Esophagus squamous epithelium (tissue), 5 donors: ENCODE measurements around the gene DKKL1. TPM values are rescaled to one million over a fixed set of nuclear protein-coding genes. Genes with fewer than 3 reads are reported as not detected.
"Not testable (repeated sequence)": the region's sequence is repeated elsewhere in the genome, so short reads cannot be mapped to it uniquely, and the experiment has no call there.

Experiments used
- DNase-seq: peaks from one replicate; lab custom pipeline; 2025; lab: John Stamatoyannopoulos, UW
- H3K27ac ChIP-seq, 4 donors: fragments of 200-600 bp; sonication (generic); one replicate each; pipeline ENCODE4 v1.5.1; 2016 to 2019; ENCODE audit warnings: mild to moderate bottlenecking in 1 of 4
- H3K27me3 ChIP-seq, 4 donors: fragments of 200-600 bp; sonication (generic); 1 replicate in 3 of 4; 2 replicates in 1 of 4; pipeline versions ENCODE4 v1.5.1 to v1.6.0; 2017 to 2021; ENCODE audit warnings: antibody characterized with exemption in 1 of 4
- H3K36me3 ChIP-seq, 3 donors: fragments of 200-600 bp; sonication (generic); one replicate each; pipeline ENCODE4 v1.5.1; 2016 to 2019
- H3K4me1 ChIP-seq, 3 donors: fragments of 200-600 bp; sonication (generic); one replicate each; pipeline ENCODE4 v1.5.1; 2017 to 2019
- H3K4me3 ChIP-seq, 4 donors: fragments of 200-600 bp; sonication (generic); 1 replicate in 3 of 4; 2 replicates in 1 of 4; pipeline ENCODE4 v1.5.1; 2016 to 2019; ENCODE audit warnings: mild to moderate bottlenecking in 2 of 4, moderate library complexity in 1 of 4
- H3K9me3 ChIP-seq, 3 donors: fragments of 200-600 bp; sonication (generic); one replicate each; pipeline ENCODE4 v1.5.1; 2016 to 2019
- POLR2A ChIP-seq, 4 donors: fragments of 450-650 bp; IDR thresholded peaks; one replicate each; pipeline ENCODE4 v1.6.1; 2017; ENCODE audit warnings: antibody characterized with exemption in 4 of 4, mild to moderate bottlenecking in 4 of 4, moderate library complexity in 3 of 4
- WGBS, 2 donors: methylation state at CpG; one replicate each; pipeline ENCODE4 v1.1.5; 2018; 5-methylcytosine and 5-hydroxymethylcytosine counted together
- intact Hi-C: fragments of 100-400 bp; cut with DNase I; formaldehyde crosslinking; loops from one replicate; pipeline ENCODE4 v1.15.0; 2022
- total RNA-seq, 4 donors: library from RNA; depleted of rRNA; stranded (reverse); fragments of >200 nt; gene quantifications; one replicate each; pipeline ENCODE4 v1.1.0, GENCODE V29; 2016
- TF ChIP-seq, protein P1 (sequence below), 6 experiments: fragments of 450-650 bp in 4 of 6; fragments of 200-600 bp in 2 of 6; sonication (generic) in 2 of 6; IDR thresholded peaks; one replicate each; pipeline ENCODE4 v1.5.1; 2016 to 2019; ENCODE audit warnings: antibody characterized with exemption in 6 of 6, mild to moderate bottlenecking in 4 of 6, moderate library complexity in 4 of 6
- donor health status: DM: yes; HTN: yes; CAD: no.

Gene DKKL1
- total RNA-seq, 4 donors from 2014 or later = not detected

DNA sequence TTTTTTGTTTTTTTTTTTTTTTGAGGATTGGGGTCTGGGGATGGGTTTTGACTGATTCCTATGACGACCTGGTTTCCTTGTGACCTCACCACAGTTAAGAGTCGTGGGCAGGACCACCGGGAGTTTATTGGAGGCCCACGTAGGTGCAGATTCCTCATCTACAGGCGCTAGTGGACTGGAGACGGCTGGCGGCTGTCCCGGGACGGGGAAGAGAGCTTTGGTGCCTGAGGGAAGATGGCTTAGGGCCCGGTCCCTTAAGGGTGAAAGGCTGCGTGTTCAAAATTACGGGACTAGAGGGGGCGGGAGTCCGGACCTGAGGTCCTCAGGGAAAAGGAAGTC is 779 bp upstream of the DKKL1 start:
- peaks cover 0 to 18% (median 0%) of the 10 kb centered on the region in 3 donors for H3K36me3 ChIP-seq
- H3K27ac ChIP-seq = peak overlapping the region; percentile 72 to 94 (median 92)
- TF ChIP-seq, protein P1, sequence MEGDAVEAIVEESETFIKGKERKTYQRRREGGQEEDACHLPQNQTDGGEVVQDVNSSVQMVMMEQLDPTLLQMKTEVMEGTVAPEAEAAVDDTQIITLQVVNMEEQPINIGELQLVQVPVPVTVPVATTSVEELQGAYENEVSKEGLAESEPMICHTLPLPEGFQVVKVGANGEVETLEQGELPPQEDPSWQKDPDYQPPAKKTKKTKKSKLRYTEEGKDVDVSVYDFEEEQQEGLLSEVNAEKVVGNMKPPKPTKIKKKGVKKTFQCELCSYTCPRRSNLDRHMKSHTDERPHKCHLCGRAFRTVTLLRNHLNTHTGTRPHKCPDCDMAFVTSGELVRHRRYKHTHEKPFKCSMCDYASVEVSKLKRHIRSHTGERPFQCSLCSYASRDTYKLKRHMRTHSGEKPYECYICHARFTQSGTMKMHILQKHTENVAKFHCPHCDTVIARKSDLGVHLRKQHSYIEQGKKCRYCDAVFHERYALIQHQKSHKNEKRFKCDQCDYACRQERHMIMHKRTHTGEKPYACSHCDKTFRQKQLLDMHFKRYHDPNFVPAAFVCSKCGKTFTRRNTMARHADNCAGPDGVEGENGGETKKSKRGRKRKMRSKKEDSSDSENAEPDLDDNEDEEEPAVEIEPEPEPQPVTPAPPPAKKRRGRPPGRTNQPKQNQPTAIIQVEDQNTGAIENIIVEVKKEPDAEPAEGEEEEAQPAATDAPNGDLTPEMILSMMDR (IDR thresholded peaks at IDR 0.05) = no peak
- TF ChIP-seq POLR2A (IDR thresholded peaks at IDR 0.05) = no peak
- no peak for DNase-seq
- intact Hi-C loops = no loop called here
- WGBS, 2 donors = 0% methylated on average over 6 of the region's 14 CpGs
- H3K27me3 ChIP-seq = peaks cover 0 to 26% (median 0%) of the 10 kb centered on the region in 4 donors
- H3K4me1 ChIP-seq = peaks cover 10 to 44% (median 15%) of the 10 kb centered on the region in 3 donors
- H3K9me3 ChIP-seq = peaks cover 0 to 1% (median 0%) of the 10 kb centered on the region in 3 donors
- H3K4me3 ChIP-seq = peak overlapping the region; percentile 37 to 81 (median 70)

GRCh38 chr19:49364083-49364737 is 533 bp downstream of the DKKL1 start:
- intact Hi-C loops = no loop called here
- Histone ChIP-seq H3K9me3 (peaks cover 0 to 14% (median 8%) of the 10 kb centered on the region in 3 donors), H3K27me3 (peaks cover 0 to 26% (median 0%) of the 10 kb centered on the region in 4 donors), H3K4me3 (peak overlapping the region in 3 of 4 donors; percentile 69 to 81 (median 70)), H3K4me1 (peaks cover 10 to 44% (median 15%) of the 10 kb centered on the region in 3 donors), H3K36me3 (peaks cover 0 to 4% (median 0%) of the 10 kb centered on the region in 3 donors), H3K27ac (peak overlapping the region; percentile 72 to 94 (median 92))
- no peak for DNase-seq
- 77 to 79% methylated on average over 17 to 21 of the region's 27 CpGs for WGBS, 2 donors
- TF ChIP-seq, protein P1 (IDR thresholded peaks at IDR 0.05) = no peak
- TF ChIP-seq POLR2A (IDR thresholded peaks at IDR 0.05) = no peak

DNA sequence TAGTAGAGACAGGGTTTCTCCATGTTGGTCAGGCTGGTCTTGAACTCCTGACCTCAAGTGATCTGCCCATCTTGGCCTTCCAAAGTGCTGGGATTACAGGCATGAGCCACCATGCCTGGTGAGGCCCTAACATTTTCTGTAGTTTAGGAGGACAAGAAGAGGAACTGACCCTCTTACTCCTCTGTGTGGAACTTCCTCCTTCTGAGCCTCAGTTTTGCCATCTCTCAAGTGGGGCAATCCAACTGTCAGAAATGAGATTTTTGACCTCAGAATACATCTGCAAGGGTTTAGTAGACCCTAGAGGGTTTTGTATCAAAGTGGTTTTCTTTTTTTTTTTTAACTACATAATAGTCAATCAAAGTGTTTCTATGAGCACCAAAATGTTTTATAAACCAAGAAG is 2.4 kb downstream of the DKKL1 start:
- Histone ChIP-seq H3K27me3 (peaks cover 0 to 25% (median 0%) of the 10 kb centered on the region in 4 donors), H3K4me1 (peaks cover 10 to 30% (median 15%) of the 10 kb centered on the region in 3 donors), H3K36me3 (no peaks in the 10 kb centered on the region), H3K27ac (no peak overlapping the region), H3K9me3 (peaks cover 0 to 33% (median 17%) of the 10 kb centered on the region in 3 donors), H3K4me3 (no peak overlapping the region)
- TF ChIP-seq, protein P1 (IDR thresholded peaks at IDR 0.05) = no peak
- no peak for TF ChIP-seq POLR2A (IDR thresholded peaks at IDR 0.05)
- intact Hi-C loops = no loop called here
- DNase-seq = no peak

- Histone ChIP-seq H3K4me3 (no peak overlapping the region), H3K36me3 (no peaks in the 10 kb centered on the region), H3K9me3 (peaks cover 0 to 33% (median 17%) of the 10 kb centered on the region in 3 donors), H3K4me1 (peaks cover 0 to 3% (median 2%) of the 10 kb centered on the region in 3 donors), H3K27me3 (peaks cover 0 to under 1% (median 0%) of the 10 kb centered on the region in 4 donors), H3K27ac (no peak overlapping the region)
- TF ChIP-seq, protein P1 (IDR thresholded peaks at IDR 0.05) = no peak
- no peak for TF ChIP-seq POLR2A (IDR thresholded peaks at IDR 0.05)
- 72 to 77% methylated on average over 5 of the region's 5 CpGs for WGBS, 2 donors
- intact Hi-C loops = no loop called here
- no peak for DNase-seq
These were observed 5.2 kb downstream of the DKKL1 start for GRCh38 chr19:49368711-49369358.

GRCh38 chr19:49371184-49371583 is 7.5 kb downstream of the DKKL1 start:
- TF ChIP-seq POLR2A (IDR thresholded peaks at IDR 0.05) = no peak
- TF ChIP-seq, protein P1 (IDR thresholded peaks at IDR 0.05) = no peak
- intact Hi-C loops = no loop called here

DNA sequence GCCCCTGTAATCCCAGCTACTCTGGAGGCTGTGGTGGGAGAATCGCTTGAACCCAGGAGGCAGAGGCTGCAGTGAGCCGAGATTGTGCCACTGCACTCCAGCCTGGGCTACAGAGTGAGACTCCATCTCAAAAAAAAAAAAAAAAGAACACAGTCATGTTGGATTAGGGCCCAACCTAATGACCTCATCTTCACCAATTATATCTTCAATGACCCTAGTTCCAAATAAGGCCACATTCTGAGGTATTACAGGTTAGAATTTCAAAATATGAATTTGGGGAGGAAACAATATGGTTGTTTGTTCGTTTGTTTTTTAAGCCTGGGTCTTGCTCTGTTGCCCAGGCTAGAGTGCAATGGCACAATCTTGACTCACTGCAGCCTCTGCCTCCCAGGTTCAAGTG is 9.5 kb downstream of the DKKL1 start:
- H3K27ac ChIP-seq, H3K4me1 ChIP-seq, intact Hi-C loops, H3K4me3 ChIP-seq, DNase-seq, H3K27me3 ChIP-seq, H3K36me3 ChIP-seq: not testable (repeated sequence)
- H3K9me3 ChIP-seq = peaks cover 0 to 29% (median 17%) of the 10 kb centered on the region in 3 donors
- 78 to 83% methylated on average over 2 to 3 of the region's 3 CpGs for WGBS, 2 donors

More at GRCh38 chr19:49371184-49371583, 7.5 kb downstream of the DKKL1 start:
- no peak overlapping the region for H3K4me3 ChIP-seq
- no peaks in the 10 kb centered on the region for H3K4me1 ChIP-seq
- no peaks in the 10 kb centered on the region for H3K27me3 ChIP-seq
- no peak overlapping the region for H3K27ac ChIP-seq
- DNase-seq = no peak
- H3K9me3 ChIP-seq = peaks cover 0 to 33% (median 17%) of the 10 kb centered on the region in 3 donors
- 53 to 87% methylated on average over 3 of the region's 3 CpGs for WGBS, 2 donors
- H3K36me3 ChIP-seq = no peaks in the 10 kb centered on the region
